Measurements from ENCODE around the gene CTSS. TPM values are rescaled to one million over a fixed set of nuclear protein-coding genes. Genes with fewer than 3 reads are reported as not detected.

CTSS gene
- total RNA-seq, 1 donor from 2014 or later: 12.2 TPM

DNA sequence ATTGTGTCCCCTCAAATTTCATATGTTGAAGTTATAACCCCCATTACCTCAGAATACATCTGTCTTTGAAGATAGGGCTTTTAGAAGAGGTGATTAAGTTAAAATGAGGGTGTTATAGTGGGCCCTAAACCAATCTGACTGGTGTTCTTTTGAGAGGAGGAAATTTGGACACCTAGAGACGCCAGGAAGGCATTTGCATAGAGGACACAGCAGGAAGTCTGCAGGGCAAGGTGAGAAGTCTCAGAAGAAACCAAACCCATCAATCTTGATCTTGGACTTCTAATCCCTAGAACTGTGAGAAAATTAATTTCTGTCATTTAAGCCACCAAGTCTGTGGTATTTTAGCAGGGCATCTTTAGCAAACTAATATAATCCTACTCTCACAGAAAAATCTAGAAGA is 81.7 kb downstream of the CTSS start:
- Histone ChIP-seq H3K4me3 (ENCODE audit: low read depth, low read length) (no peak overlapping the region), H3K27me3 (ENCODE audit: control insufficient read depth, insufficient read depth, low read length) (no peaks in the 10 kb centered on the region), H3K36me3 (ENCODE audit: control insufficient read depth, insufficient read depth, low read length) (no peaks in the 10 kb centered on the region)
- TF ChIP-seq, protein P1, sequence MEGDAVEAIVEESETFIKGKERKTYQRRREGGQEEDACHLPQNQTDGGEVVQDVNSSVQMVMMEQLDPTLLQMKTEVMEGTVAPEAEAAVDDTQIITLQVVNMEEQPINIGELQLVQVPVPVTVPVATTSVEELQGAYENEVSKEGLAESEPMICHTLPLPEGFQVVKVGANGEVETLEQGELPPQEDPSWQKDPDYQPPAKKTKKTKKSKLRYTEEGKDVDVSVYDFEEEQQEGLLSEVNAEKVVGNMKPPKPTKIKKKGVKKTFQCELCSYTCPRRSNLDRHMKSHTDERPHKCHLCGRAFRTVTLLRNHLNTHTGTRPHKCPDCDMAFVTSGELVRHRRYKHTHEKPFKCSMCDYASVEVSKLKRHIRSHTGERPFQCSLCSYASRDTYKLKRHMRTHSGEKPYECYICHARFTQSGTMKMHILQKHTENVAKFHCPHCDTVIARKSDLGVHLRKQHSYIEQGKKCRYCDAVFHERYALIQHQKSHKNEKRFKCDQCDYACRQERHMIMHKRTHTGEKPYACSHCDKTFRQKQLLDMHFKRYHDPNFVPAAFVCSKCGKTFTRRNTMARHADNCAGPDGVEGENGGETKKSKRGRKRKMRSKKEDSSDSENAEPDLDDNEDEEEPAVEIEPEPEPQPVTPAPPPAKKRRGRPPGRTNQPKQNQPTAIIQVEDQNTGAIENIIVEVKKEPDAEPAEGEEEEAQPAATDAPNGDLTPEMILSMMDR (IDR thresholded peaks at IDR 0.05; ENCODE audit: insufficient read depth, low read length, poor library complexity, severe bottlenecking): no peak
- no peak for DNase-seq (ENCODE audit: low read depth)

Other genes starting within 250 kb of the CTSS start
- gene ADAMTSL4, start 216.4 kb downstream of the CTSS start, total RNA-seq: 0.46 and 1.7 TPM in 2 replicates
- 206 and 222 TPM in 2 replicates for gene MCL1, start 186.2 kb downstream of the CTSS start, total RNA-seq
- 80.9 and 178 TPM in 2 replicates for gene ENSA, start 136.2 kb downstream of the CTSS start, total RNA-seq
- gene GOLPH3L, start 68.6 kb downstream of the CTSS start, total RNA-seq: 18.2 and 23.6 TPM in 2 replicates
- gene HORMAD1, start 44.9 kb downstream of the CTSS start, total RNA-seq: not detected in 2 replicates
- 4.0 and 5.2 TPM in 2 replicates for gene CTSK, start 42.5 kb upstream of the CTSS start, total RNA-seq
- 17.5 and 24.3 TPM in 2 replicates for gene ARNT, start 110.8 kb upstream of the CTSS start, total RNA-seq
- not detected in 2 replicates for gene CTXND2, start 121.4 kb upstream of the CTSS start, total RNA-seq
- 24.2 and 25.5 TPM in 2 replicates for gene SETDB1, start 160.6 kb upstream of the CTSS start, total RNA-seq
- gene CERS2, start 209.1 kb upstream of the CTSS start, total RNA-seq: 138 and 143 TPM in 2 replicates
- 0.21 and 1.3 TPM in 2 replicates for gene ANXA9, start 216.5 kb upstream of the CTSS start, total RNA-seq
- gene MINDY1, start 241.1 kb upstream of the CTSS start, total RNA-seq: 7.7 and 8.4 TPM in 2 replicates
- gene PRUNE1, start 242.7 kb upstream of the CTSS start, total RNA-seq: 12.1 and 15.8 TPM in 2 replicates

All from kidney epithelial cell (primary cell).